IPS DF 4.7 (cell line): ENCODE measurements around the gene CYP11A1.

Source experiments
- DNase-seq: peaks from one replicate; pipeline ENCODE4 v3.0.0-alpha.2; 2013; ENCODE audit warnings: low spot score; ENCODE audit errors: extremely low read depth

The CYP11A1 gene

GRCh38 chr15:74327756-74328155 is 39.7 kb downstream of the CYP11A1 start:
- DNase-seq = no peak

DNA sequence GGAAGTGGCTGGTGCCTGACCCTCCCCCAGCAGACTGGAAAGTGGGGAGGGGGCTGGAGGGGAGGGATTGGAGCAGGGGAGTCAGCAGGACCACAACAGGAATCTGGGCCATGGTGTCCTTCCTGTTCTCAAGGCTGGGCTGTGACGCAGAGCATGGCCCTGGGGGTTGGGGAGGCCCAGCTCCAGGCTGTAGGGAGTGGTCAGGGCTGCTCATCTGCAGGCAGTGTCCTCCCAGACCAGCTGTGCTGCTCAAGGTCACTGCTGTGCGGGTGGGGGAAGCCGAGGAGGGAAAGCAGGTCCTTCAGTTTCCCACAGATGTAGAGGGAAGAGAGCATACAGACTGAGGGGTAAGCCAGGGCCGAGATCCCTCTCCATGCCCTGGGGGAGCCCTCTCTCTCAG is 40.7 kb downstream of the CYP11A1 start:
- DNase-seq = no peak

DNA sequence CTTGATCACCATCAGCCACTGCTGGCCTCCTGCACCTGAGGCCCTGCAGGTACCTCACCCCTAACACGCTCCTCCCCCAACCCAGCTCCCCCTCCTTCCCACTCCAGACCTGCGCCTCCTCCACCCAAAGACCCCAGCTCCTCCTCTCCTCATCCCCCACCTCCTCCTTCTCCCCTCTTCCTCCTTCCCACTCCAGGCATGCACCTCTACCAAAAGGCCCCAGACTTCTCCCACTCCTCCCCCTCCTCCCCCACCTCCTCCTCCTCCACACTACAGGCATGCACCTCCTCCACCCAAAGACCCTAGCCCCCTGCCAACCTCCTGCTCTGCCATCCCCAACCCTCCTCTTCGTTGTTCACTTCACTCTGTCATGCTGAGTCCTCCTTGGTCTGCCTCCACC is 42.7 kb downstream of the CYP11A1 start:
- no peak for DNase-seq

GRCh38 chr15:74322558-74323180 is 44.8 kb downstream of the CYP11A1 start:
- DNase-seq = no peak

DNA sequence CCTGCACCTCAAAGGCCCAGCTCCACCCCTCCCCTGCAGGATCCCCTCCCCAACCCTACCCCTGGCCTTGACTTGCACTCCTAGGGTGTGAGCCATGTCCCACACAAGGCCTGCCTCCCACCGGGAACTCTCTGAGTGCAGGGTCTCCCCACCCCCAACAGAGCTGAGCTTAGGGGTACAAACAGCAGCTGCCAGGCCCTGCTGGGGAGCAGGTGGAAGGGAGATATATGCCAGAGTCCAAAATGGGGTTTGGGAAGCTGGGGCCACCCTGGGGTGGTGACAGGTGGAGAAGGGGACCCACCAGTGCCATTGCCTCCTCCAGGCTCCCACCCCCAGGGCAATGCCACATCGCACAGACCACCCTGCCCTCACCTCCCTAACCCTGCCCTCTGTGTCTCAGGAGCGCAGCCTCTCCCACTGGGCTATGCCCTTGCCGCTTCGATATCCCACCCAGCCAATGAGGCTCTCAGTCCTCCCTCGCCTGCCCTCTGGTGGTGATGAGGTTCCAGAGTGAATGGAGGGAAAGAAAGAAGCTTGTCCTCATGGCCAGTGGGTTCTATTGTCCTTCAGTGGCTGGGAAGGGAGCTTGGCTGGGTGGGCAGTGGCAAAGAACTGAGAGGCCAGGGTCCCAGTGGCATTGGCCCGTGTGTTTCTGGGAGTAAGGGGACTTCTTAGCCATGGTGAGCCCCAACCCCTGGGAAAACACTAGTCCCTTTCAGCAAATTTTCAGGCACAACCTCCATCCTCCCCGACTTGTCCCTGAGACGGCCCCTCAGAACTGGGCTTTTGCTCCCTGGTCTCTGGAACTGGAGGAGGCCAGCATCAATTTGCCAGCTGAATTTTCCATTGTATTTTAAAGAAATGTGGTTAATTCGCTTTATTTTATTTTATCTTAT is 46.8 kb downstream of the CYP11A1 start:
- no peak for DNase-seq

DNA sequence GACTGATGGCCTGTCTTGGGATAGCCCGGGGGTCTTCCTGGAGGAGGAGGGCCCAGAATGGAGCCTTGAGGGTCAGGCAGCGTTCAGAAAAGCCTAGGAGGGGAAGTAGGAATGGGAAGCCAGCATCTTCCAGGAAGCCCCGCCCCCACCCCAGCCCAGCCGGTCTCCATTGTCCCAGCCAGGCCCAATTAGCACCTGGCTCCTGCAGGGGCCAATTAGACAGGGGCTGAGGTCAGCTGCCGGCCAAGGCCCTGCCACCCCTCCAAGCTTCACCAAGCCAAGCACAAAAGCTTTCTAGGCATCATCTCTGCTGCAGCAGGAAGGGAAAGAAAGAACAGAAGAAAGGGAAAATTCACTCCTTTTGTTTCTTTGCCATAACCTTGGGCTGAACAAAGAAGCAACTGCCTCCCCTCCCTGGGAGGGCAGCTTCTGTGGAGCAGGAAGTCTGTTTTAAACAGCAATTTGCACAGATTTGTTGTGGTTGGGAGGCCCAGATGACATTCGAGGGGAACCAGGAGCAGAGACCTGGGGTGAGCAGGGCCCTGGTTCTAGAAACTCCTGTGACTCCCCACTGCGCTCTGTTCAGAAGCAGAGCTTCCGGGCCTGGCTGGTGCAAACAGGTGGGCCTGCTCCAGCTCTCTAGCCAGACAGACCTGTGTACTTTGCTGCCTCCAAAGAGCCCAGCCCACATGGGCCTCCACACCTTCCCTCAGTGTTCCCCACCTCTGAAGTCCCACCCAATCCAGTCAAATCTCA is 47.7 kb downstream of the CYP11A1 start:
- DNase-seq = no peak

DNA sequence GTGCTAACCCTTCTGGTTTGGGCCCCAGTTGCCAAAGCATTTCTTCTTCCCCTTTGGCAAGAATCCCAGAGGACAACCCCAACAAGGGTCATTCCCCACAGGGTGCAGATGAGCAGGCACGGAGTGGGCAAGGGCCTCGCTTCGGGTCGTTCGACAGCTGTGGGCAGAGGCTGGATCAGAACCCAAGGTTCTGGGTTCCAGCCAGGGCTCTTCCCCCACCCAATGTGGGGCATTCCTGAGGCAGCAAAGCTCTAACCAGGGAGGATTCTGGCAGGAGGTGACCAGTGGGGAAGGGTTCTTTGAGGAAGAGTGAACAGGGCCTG is 48.3 kb downstream of the CYP11A1 start:
- DNase-seq = no peak

DNA sequence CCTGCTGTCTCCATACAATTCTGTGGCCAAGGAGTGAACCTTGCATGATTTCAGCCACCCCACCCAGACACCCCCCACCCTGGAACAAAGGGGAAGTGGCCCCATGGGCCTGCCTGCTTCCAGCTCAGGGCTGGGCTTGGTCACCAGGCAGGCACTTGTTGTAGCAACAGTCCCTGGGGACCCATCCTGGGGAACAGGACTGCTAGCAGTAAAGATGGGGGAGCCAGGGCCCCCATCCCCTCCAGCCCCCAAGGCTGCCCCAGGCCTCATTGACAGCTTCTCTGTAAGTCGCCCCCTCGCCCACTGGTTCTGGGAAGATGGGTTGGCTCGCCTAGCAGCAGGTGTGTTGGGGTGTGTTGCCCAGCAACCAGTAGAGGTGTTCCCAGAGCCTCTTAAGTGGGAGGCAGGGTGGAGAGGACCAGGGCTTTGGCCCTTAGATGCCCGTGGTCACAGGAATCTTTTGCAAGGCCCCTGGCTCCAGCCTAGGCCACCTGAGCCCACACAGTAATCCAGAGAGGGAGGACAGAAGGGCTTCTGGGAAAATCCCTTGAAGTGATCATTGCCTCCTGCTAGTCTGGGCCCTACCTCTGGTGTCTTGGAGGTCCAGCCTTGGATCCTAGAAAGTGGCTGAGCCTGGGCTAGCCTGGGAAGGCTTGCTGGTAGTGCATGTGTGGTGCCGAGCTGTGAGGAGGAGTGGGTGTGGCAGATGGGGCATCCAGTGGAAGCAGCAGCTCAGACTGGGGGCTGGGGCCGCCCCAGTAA is 48.9 kb downstream of the CYP11A1 start:
- no peak for DNase-seq

- DNase-seq = no peak
Measured at GRCh38 chr15:74317820-74318375, 49.5 kb downstream of the CYP11A1 start.

DNA sequence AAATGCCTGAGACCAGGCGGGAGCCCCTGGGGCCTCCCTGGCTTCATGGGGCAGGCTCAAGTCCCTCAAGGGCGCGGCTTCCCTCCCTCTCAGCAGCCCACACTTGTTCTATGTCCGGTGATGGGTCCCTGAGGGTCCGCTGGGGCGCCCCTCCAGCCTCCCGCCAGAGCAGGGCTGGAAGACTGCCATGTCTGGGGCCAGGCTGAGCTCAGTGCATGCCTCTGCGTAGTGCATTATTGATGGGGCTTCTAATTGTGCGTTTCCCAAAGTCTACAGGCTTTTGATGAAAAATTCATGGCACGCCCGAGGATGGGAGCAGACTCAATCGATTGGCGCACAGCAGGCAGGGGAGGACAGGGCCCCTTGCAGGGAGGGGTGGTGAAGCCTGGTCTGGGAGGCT is 51.3 kb downstream of the CYP11A1 start:
- no peak for DNase-seq

DNA sequence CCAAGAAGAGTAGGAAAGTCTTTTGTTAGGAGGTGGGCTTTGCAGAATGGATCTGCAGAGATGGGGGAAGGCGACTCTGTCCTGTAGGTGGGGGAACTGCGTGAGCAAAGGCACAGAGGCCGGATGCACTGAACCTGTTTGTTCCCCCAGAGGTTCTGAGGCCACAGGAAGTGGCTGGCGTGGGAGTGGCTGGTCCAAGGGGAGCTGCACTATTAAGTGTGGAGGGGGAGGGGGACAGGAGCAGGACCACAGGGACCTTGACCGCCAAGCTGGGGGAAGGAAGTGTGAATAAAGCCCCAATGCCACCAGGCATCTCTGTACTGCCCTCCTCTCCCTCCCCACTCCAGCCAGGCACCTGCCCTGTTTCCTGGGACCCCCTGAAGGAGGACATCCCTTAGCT is 51.8 kb downstream of the CYP11A1 start:
- no peak for DNase-seq

GRCh38 chr15:74314795-74315438 is 52.5 kb downstream of the CYP11A1 start:
- no peak for DNase-seq

GRCh38 chr15:74313889-74314288 is 53.6 kb downstream of the CYP11A1 start:
- no peak for DNase-seq

DNA sequence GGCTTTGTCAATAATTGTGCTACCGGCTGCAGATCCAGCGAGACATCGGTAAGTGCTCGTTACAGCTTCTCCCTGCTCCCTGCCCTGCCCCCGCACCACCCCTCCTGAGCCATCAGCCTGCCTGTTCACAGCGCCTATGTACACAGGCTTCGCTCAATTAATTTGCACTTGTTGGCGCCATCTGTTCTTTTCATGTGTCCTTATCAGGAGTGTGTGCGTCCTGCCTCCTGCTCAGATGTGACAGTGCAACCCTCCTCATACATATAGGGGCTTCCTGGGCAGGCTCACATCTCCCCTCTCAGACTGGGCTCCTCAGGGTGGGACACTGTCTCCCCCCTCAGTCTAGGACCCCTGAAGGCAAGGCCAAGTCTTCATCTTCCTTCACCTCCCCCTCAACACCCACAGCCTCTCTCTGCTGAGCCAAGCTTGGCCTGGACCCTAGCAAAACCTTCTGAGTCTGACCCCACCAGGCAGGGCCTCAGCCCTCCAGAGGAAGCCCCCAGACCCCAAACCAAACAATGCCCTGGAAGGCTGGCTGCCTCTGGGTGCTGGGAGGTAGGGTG is 54.9 kb downstream of the CYP11A1 start:
- DNase-seq = no peak

GRCh38 chr15:74311734-74312444 is 55.6 kb downstream of the CYP11A1 start:
- DNase-seq = no peak

- DNase-seq = no peak
Measured at GRCh38 chr15:74307827-74308811, 59.3 kb downstream of the CYP11A1 start.

GRCh38 chr15:74306781-74307217 is 60.6 kb downstream of the CYP11A1 start:
- DNase-seq = no peak

DNA sequence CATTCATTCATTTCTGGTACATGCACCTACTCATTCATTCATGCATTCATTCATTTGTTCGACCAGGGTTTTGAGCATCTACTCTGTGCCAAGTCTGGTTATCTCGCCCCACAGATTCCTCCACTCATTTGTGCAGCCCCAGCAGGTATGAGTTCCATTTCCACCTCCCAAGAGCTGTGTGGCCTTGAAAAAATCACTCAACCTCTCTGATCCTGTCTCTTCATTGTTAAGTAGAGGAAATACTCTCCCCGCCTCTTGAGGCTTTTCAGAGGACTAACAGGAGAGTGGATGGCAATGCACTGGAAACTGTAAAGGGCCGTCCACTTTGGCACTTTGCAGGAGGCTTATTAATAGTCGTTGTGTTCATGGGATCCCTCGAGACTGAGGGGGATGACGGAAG is 61.8 kb downstream of the CYP11A1 start:
- no peak for DNase-seq

DNA sequence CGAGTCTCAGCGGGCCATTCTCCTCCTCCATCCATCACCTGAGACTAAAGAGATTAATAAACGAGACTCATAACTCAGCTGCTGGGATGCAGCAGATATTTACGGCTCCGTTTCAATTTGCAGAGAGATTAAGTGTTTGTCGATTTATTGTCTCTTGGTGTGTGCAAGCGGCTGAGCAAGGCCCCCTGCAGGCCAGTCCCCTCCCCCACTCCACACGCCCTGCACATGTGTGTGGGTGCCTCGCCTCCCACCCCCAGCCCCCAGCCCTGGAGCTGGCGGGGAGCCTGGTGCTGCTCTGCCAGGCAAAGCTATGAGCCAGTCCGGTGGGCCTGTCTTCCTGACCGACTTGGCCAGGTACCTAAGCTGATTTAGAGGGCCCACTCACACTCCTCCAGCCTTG is 63.0 kb downstream of the CYP11A1 start:
- DNase-seq = no peak
